ENCODE data around the gene TBC1D19.

TBC1D19 gene

DNA sequence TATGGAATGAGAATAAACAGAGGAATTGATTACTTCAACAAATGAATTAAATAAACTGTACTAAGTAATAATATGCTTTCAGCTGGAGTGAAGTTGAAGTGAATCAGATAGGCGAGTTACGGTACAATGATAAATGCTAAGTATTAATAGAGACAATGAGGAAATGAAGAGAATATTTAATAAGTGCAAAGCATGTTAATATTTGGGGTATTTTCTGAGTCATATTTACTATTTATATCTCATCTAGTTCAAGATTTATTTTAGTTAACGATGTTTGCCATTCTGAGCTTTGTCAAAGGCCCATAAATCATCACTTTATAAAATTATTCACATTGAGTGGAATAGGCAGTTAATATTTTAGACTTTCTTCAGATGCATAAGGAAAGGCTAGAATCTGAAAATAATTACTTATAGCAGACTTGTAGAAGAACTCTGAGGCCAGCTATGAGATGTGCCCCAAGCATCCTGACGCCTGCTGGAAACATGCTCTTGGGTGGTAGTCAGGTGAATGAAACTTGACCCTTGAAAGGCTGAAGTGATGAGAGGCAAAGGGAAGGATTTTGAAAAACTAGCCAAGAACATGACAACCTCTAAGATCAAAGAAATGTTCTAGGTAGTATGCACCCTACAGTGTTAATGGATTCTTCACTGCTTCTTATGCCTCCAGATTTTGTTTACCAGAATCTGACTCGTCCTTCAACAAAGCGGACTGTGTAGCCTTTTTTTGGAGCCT is 142.9 kb downstream of the TBC1D19 start:
- intact Hi-C loops (cut with DNase I) = no loop called here
- no peak for DNase-seq

DNA sequence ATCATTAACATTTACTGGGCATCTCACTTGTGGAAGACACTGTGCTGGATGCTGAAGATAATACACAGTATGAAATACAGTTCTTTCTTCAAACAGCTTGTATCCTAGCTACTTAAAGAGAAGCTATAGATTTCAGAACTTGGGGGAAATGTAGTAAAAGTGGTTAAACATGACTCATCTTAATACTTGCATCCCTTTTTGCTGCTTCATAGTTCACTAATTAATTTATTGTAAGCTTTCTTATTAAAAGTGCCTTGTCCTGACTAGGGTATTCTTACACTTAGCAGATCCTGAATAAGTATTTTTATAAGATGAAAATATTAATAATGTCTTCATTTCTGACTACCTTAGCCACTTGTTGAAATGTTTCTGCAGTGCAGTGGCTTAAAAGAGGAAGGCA is 144.0 kb downstream of the TBC1D19 start:
- no peak for DNase-seq
- intact Hi-C loops (cut with DNase I) = no loop called here

DNA sequence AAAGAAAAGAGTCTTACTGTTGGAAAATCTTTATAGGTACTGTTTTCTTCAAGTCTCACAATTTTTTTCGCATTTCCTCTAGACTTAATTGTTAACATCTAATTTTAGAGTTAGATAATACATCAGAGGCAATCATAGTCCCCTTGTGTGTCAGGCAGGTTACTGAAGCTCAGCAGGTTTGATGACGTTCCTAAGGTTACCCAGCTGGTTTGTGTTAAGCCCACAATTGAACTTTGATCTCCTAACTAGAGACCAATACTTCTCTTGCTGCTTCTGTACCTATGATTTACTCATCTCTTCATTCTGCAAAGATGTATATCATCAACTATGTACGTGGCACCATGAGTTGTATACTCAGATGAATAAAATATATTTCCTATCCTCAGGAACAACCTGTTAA is 145.1 kb downstream of the TBC1D19 start:
- intact Hi-C loops (cut with DNase I) = no loop called here
- no peak for DNase-seq

DNA sequence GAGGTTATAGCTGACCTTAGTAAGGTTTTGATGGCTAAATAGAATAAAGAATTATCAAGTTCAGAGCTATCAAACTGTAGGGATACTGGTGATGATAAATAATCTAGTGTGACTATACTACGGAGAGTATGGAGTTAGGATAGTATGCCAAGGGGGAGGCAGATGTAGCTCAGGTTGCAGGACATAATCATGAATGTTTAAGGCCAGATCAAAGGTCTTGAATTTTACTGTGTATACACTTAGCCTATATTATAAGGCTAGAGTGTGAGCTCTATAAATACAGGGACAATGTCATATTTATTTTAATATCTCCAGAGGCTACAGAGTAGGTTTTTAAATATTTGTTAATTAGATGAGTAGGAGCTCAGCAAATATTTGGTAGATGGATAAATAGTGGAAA is 145.7 kb downstream of the TBC1D19 start:
- no peak for DNase-seq
- intact Hi-C loops (cut with DNase I) = no loop called here

DNA sequence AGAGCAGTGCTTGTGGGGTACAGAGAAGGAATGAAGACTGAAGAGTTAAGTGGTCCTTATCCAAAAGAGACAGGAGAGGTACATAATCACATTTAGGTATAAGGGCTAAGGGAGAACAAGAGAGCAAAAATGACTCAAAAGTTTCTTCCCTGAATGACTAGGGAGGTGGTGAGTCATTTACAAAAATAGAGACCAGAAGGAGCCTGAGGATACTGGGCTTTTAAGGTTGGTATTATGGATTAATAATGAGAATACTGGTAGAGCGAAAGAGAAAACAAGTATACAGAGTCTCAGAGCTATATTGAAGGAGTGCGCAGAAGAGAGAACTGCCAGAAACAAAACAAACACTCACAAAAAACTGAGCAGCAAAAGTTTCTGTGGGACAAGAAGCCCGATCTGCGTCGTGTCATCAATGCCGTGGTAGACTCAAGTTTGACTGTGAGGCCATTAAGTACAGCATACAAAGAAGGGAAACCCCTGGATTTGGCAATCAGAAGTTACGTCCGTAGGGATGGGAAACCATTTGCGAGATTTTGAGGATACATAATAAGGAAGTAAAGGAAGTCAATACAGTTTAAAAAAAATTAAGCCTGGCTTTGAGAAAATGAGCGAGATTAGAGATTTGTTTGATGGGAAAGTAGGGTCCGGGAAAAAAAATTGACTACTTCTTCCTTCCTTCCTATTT is 147.6 kb downstream of the TBC1D19 start:
- intact Hi-C loops (cut with DNase I) = no loop called here
- no peak for DNase-seq

DNA sequence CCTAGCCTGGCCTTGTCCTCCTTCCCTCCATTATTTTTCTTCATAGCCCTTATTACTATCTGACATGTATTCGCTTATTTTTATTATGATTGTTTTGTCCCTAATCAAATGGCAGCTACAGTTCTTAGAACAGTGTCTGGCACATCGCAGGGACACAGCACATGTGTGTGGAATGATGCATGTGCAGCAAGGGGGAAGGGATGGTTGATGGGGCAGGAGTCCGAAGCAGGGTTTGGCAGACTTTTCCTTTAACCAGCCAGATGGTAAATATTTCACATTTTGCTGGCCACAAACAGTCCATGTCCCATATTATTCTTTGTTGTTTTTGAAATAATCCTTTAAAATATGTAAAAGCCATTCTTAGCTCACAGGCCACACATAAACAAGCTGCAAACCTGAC is 148.5 kb downstream of the TBC1D19 start:
- no peak for DNase-seq
- intact Hi-C loops (cut with DNase I) = no loop called here

DNA sequence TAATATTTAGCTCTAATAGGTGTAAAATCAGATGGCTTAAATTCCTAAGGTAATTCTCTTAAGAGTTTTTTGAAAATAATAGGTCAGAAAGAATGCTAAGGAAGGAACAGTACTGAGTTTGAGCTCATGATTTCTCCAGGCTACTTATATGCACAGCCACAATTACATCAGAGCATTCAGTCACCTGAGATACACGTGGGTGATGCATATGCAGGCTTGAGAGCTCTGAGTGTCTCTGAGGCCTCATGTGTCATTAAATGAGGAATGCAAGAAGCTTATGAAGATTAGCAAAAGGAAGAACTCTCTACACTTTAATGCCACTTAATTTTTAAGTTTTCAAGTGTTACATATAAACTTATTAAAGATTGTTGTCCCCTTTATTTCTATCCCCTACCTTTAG is 152.7 kb downstream of the TBC1D19 start:
- no peak for DNase-seq
- intact Hi-C loops (cut with DNase I) = no loop called here

DNA sequence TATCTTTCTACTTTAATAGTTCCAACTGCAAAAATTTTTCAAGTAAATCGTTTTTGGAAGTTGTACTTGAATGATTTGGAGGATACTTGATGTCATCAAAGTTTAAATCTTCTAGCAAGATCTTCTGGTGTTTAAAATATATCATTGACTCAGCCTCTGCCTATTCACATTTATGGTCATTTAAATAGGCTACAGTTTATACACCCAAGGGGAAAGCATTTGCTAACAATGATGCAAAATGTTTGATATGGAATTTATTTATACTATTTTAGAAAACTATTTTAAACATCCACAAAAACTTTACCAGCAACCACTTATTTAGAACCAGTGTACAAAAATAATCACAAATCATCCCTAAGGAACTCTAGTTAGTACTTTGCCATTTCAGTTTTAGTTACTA is 153.5 kb downstream of the TBC1D19 start:
- DNase-seq = no peak
- intact Hi-C loops (cut with DNase I) = no loop called here

DNA sequence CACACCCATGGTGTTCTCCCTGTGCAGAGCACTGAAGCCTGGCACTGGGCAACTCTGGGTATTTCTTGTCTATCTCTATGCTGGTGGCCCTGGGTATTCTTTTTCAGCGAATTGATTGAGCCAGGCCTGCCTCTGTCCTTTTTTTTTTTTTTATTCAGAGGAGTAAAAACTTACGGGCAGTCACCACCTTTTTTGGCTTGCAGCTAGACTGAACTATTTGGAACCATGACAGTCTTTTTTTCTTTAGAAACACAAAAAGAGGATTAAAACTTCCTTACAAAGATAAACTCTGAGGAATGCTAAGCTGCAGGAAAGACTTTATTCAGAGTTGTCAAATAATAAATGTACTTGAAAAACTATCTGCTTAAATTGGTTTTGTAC is 157.6 kb downstream of the TBC1D19 start:
- intact Hi-C loops (cut with DNase I) = no loop called here
- no peak for DNase-seq

DNA sequence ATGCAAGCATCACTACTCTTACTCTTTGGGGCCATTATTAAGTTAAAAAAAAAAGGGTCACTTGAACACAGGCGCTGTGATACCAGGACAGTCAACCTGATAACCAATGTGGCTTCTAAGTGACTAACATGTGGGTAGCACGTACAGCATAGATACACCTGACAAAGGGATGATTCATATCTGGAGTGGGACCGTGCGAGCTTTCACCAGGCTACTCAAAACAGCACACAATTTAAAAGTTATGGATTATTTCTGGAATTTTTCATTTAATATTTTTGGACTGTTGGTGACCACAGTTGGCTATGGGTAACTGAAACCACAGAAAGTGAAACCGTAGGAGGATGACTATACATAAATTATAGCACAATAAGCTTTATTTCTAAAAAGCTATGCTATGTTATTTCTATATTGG is 162.9 kb downstream of the TBC1D19 start:
- intact Hi-C loops (cut with DNase I) = no loop called here
- DNase-seq = no peak

DNA sequence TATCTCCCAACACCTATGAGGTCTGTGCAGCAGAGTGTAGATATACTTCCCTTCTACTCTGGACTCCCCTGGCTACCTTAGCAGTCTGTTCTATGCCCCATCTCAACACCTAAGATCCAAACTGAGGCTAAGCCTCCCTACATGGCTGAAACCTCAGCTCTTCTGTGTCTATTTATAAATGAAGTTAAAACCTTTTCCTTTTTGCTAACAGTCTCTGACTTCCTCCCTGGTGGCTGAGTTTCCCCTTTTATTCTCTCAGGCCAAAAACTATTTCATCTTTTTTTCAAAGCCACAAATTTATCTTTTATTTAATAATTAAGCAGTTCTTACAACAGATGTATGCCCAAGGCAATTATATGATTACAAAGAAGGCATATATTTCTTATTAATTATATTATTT is 164.9 kb downstream of the TBC1D19 start:
- no peak for DNase-seq
- intact Hi-C loops (cut with DNase I) = no loop called here

DNA sequence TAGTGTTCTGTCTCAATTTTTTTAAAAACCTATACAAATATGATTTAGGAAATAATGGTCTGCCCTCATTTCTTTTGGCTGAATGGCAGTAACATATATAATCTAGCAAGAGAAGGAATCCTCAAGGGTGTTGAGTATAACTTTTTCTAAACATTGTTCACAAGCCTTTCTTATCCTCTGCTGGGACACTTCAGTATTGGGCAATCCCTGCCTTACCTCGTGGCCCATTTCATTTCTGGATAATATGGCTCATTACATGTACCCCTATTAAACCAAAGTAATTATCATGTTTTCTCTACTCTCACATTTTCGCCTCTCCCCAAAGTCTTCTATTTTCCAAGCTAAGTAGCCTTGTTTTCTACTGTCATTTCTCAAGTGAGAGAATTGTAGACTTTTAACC is 166.0 kb downstream of the TBC1D19 start:
- no peak for DNase-seq
- intact Hi-C loops (cut with DNase I) = no loop called here

DNA sequence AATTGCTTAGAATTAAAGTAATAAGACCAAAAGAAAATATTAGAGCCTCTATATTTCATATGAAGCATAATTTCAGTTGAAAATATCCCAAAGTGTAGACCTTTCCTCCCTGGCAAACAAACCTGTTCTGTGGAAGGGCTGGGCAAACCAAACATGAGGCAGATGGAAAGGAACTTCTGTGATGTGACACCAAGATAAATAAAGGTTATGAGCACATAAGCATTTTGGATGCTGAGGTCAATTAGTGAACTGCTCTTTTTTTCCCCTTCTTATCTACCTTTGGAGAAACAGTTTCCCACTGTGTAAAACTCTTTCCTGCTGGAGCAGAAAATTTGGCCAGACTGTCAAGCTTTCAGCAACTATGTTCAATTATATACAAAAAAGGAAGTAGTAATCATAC is 167.1 kb downstream of the TBC1D19 start:
- intact Hi-C loops (cut with DNase I) = no loop called here
- DNase-seq = no peak

DNA sequence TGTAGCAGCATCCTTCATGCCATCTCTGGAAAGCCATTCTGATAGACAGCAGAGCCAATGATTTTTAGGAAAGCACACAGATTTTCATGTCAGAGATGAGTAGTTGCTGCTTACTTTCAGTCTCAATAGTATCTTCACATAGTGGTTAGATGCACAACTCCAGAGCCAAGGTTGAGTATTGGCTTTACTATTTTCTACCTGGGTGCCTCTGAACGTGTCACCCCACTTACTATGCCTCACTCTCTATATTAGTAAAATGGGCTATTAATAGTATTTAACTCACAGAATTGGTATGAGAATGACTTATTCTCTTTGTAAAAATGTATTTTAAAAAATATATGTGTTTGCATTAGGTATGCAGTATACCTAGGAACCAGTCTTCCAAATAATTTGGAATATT is 168.0 kb downstream of the TBC1D19 start:
- no peak for DNase-seq
- intact Hi-C loops (cut with DNase I) = no loop called here

DNA sequence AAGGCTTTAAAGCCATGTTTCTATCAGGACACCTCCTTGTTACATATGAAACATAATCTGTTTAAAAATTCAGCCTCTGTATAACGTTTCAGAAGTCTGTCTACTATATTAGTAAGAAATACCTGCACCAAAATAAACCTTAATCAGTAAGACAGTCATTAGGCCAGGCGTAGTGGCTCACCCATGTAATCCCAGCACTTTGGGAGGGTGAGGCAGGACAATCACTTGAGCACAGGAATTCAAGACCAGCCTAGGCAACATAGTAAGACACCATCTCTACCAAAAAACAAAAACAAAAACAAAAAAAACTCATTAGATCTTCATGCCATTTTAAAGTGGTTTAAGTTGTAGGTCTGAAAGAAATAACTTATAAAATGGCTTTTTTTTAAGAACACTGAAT is 169.3 kb downstream of the TBC1D19 start:
- intact Hi-C loops (cut with DNase I) = no loop called here

DNA sequence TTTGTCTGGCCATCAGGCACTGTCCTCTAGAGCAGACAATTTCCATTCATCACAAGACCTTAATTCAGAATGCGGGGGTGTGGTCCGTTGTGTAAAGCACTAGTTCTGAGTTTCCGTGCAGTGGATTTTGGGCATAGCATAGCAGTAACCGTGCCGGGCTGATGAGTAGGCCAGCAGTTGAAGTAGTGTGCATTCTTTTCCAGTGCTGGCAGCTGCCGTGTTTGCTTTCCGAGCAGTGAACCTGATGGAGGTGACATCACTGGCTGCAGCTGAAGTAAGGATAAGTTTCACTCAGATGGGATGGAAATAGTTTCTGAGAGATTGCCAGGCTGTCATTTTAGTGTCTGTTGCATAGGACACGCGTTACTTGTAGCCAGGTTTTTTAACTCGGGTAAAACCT is 169.7 kb downstream of the TBC1D19 start:
- DNase-seq = no peak
- intact Hi-C loops (cut with DNase I) = no loop called here

More for the DNA sequence above, 169.3 kb downstream of the TBC1D19 start:
- DNase-seq = no peak

DNA sequence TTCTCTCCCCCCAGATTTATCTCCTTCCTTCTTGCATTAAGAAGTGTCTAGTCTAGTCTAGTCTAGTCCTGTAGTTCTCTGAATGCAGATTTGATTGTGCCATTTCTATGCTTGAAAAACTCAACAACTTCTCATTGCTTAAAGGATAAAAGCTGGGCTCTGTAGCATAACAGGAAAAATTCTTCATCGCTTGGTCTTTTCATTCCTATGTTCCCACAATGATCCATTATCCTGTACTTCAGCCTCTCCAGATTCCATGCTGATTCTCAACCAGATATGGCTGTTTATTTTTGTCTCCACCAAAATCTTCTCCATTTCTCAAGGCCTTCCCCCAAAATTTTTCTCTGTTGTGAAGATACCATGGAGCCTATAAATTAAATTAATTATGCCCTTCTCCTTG is 173.9 kb downstream of the TBC1D19 start:
- intact Hi-C loops (cut with DNase I) = no loop called here
- DNase-seq = no peak

DNA sequence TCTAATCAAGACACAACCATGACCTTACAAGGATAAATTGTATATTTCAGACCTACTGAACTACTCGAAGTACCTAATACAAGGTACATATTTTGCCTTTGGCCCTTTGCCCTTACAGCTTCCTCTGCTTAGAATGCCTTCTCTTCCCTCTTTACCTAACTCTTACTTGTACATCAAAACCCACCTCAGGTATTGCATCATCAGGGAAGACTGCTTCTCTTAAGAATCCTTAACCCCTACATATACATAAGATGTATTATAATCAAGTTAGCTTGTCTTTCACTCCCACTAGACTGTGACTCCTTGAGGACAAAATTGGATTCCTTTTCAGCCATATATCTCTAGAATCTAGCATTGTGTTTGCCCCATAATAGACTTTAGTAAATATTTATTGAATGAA is 175.0 kb downstream of the TBC1D19 start:
- intact Hi-C loops (cut with DNase I) = no loop called here
- no peak for DNase-seq

DNA sequence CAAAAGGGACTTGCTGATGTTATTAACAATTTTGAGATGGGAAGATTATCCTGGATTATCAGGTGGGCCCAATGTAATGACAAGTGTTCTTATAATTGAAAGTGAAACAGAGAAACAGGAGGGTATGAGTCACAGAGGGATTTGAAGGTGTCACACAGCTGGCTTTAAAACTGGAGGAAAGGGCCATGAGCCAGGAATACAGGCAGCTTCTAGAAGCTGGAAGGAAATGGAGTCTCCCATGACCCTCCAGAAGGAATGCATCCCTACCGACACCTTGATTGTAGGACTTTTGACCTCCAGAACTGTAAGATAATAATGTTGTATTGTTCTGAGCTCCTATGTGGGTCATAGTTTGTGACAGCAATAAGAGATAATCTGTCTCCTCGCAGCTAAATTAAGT is 178.8 kb downstream of the TBC1D19 start:
- intact Hi-C loops (cut with DNase I) = no loop called here
- no peak for DNase-seq

DNA sequence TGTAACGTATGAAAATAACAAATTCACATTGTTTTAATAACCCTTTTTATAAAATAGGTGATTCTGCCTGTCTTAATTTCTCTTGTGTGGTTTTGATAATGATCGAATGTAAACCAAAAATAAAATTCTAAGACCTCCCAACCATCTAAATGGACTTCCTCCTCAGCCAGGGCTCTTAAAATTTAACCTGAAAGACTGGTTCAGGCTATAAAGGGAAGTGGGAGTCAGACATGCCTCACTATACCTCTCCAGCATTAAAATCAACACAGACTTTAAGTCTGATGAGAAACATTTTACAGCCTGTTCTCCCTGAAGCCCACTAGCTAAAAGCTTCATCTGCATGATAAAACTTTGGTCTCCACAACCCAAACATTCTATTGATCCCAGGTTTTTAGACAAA is 179.2 kb downstream of the TBC1D19 start:
- intact Hi-C loops (cut with DNase I) = no loop called here
- no peak for DNase-seq

DNA sequence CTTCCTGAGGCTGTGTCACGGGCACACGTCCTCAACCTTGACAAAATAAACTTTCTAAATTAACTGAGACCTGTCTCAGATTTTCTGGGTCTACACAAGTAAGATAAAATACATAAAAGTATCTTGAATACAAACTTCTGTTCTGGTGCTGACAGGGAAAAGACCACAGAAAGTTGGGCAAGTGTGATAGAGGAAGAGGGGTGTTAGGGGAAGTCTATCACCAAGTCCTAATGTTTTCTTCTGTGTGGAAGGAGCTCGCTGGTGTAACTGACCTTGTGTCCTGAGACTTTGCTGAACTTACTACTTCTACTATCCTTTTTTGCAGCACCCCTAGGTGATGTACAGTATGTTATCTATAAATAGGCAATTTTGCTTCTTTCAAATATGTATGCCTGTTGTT is 179.8 kb downstream of the TBC1D19 start:
- intact Hi-C loops (cut with DNase I) = no loop called here
- no peak for DNase-seq

DNA sequence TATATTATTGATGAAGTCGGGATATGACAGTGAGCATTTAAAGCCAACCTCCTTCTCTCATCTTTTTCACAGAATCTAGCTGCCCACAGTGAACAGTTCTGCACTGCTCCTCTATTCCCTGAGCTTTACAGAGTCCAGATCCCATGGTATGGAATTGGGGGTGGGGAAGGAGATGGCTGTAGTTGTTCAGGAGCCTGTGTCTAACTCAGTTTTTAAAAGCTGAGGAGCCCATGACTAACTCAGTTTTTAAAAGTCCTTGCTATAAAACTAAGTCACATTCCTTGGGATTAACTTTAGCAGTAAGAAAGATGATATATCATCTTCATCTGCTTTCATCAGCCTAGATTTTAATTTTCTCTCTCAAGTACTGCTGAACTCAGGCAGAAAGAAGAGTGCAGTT is 180.3 kb downstream of the TBC1D19 start:
- intact Hi-C loops (cut with DNase I) = no loop called here
- no peak for DNase-seq

DNA sequence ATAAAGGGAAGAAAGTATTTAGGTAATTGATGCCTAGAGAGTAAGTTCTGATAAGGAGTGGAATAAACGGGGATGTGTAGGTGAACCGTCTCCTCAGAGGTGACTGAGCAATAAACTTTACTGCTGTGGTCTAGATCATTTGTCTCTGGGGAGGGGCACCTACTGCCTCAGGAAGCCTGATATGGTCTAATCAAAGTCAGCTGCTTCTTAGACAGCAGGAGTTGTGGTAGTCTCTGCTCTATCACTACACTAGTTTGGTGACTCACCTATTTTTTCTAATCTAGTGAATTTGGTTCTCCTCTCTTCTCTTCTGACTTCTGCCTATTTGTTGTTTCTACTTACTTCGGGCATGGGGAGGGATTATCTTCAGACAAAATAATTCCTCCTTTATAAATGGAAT is 181.6 kb downstream of the TBC1D19 start:
- no peak for DNase-seq
- intact Hi-C loops (cut with DNase I) = no loop called here
